Peyer's patch (tissue), 4 donors: ENCODE measurements around the gene ZNF316.

Experiments used
- POLR2A ChIP-seq, 2 donors: fragments of 450-650 bp; IDR thresholded peaks; one replicate each; pipeline ENCODE4 v1.5.1; 2017; ENCODE audit warnings: antibody characterized with exemption in 2 of 2, mild to moderate bottlenecking in 2 of 2, moderate library complexity in 2 of 2
- TF ChIP-seq, protein P1 (sequence below), 6 experiments: fragments of 450-650 bp in 4 of 6; fragments of 200-600 bp in 2 of 6; sonication (generic) in 1 of 6; IDR thresholded peaks; one replicate each; pipeline ENCODE4 v1.5.1; 2017 to 2019; ENCODE audit warnings: antibody characterized with exemption in 6 of 6, mild to moderate bottlenecking in 3 of 6, moderate library complexity in 1 of 6

DNA sequence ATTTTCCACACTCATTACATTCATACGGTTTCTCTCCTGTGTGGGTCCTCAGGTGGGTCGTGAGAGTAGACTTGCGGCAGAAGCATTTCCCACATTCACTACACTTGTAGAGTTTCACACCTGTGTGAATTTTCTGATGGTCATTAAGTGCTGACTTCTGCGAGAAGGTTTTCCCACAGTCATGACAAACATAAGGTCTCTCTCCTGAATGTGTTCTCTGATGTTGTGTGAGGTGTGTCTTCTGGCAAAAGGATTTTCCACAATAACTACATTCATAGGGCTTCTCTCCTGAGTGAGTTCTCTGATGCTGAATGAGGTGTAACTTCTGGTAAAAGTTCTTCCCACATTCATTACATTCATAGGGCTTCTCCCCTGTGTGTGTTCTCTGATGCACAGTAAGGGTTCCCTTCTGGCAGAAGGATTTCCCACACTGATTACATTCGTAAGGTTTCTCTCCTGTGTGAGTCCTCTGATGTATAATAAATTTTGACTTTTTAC is 54.5 kb downstream of the ZNF316 start:
- TF ChIP-seq, protein P1, sequence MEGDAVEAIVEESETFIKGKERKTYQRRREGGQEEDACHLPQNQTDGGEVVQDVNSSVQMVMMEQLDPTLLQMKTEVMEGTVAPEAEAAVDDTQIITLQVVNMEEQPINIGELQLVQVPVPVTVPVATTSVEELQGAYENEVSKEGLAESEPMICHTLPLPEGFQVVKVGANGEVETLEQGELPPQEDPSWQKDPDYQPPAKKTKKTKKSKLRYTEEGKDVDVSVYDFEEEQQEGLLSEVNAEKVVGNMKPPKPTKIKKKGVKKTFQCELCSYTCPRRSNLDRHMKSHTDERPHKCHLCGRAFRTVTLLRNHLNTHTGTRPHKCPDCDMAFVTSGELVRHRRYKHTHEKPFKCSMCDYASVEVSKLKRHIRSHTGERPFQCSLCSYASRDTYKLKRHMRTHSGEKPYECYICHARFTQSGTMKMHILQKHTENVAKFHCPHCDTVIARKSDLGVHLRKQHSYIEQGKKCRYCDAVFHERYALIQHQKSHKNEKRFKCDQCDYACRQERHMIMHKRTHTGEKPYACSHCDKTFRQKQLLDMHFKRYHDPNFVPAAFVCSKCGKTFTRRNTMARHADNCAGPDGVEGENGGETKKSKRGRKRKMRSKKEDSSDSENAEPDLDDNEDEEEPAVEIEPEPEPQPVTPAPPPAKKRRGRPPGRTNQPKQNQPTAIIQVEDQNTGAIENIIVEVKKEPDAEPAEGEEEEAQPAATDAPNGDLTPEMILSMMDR (IDR thresholded peaks at IDR 0.05), result no peak
- TF ChIP-seq POLR2A (IDR thresholded peaks at IDR 0.05), result no peak
